HG03575 (cell line): Measurements from ENCODE around the gene SLC66A1.
"Not testable (repeated sequence)": the region's sequence is repeated elsewhere in the genome, so short reads cannot be mapped to it uniquely, and the experiment has no call there.

Experiments used
- ATAC-seq: cut with Tn5 transposase; IDR thresholded peaks from one replicate; pipeline ENCODE4 v1.9.1; 2021; ENCODE audit not compliant: unreplicated experiment, insufficient number of reproducible peaks, low FRiP score; ENCODE audit errors: extremely low read depth

Gene SLC66A1, protein sequence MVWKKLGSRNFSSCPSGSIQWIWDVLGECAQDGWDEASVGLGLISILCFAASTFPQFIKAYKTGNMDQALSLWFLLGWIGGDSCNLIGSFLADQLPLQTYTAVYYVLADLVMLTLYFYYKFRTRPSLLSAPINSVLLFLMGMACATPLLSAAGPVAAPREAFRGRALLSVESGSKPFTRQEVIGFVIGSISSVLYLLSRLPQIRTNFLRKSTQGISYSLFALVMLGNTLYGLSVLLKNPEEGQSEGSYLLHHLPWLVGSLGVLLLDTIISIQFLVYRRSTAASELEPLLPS

GRCh38 chr1:19311931-19312781 is at the start of gene SLC66A1, which contains the start of gene AKR7A2:
SLC66A1 (plus strand) TSS chr1:19312326; CDS start chr1:19317678, 5,352 bp downstream.
AKR7A2 (minus strand) TSS chr1:19312144; CDS start chr1:19312124, 20 bp downstream.
- ATAC-seq = no peak

- ATAC-seq = no peak
These were observed 49.4 kb upstream of the SLC66A1 start for GRCh38 chr1:19262744-19263143.

DNA sequence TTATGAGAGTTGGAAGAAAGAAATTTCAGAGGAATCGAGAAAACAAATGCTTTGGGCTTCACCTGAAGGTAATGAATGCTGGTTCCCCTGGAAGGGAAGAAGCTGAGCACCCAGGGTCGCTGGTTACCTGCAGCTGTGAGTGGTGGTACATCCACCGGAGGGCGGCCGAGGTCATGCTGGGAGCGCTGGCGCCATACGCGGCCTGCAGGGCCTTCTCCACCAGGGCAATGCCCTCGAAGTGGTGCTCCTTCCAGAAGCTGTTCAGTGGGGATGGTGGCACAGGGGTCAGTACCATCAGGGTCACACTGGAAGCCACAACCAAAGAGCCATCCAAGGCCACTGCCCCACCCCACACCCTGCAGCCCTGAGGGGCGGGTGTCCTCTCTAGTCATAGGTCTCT is 43.7 kb upstream of the SLC66A1 start:
- ATAC-seq = no peak

- ATAC-seq = not testable (repeated sequence)
These were observed 42.4 kb upstream of the SLC66A1 start for GRCh38 chr1:19269427-19270342.

GRCh38 chr1:19270343-19270730 is 41.8 kb upstream of the SLC66A1 start:
- not testable (repeated sequence) for ATAC-seq

- ATAC-seq = no peak
These were observed 40.1 kb upstream of the SLC66A1 start for GRCh38 chr1:19272064-19272463.

DNA sequence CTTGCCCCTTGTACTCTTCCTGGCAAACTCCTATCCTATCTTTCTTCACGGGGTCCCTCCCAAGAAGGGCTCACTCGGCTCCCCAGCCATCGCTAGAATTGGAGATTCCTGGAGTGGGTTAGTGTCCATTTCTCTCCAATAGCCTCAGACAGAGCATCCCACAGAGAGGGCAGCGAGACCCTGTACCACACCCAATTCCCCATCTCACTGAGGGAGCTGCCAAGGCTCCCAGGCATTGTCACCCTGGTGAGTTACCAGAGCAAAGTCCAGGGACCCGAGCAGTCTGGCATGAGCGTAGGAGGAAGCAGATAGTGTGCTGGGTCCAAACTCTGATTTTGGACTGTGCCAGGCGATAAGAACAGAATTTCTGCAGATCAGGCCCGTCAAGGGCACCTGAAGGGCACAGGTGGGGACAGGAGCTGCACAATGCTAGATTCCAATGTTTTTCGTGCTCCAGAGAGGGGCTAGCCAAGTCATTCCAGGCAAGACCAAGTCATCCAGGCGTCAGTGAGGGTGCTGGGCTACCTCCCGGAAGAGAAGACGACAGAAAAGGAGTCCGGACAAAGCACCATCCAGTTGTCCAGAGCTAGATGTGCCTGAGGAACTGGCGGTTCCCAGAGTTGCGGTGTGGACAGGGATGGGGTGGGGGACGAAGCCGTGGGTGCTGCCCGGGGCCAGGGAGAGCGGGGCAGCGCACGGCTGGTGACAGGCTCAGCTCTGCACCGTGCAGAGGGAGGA is 38.9 kb upstream of the SLC66A1 start:
- no peak for ATAC-seq

DNA sequence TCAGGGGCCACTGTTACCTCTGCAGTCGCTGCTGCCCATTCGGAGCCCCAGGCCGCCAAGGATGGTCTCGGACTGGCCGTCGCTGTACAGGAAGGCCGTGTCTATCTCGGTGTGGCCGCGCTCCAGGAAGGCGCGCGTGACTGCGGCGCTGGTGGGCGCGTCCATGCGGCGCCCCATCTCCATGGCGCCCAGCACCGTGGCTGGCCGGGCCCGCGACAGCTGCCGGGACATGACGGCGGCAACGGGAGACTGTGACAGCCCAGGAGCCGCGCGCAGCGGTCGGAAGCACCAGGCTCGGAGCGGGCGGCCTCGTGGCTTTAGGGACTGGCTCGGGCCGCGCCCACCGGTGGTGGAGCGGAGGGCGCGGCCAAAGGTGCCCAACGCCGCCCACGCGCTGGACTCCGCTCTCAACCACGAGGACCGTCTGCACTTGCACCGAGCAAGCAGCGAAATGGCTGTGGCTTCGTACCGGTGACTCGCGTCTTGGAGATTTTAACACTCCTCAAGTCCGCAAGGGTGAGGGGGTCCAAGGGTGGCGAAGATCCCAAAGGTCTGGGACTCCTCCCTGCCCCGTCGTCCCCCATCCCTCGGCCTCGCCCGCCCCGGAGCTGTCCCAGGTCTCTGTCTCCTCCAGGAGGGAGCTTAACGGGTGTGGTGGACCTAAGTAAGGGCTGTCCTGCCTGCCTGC is 38.1 kb upstream of the SLC66A1 start:
- ATAC-seq = not testable (repeated sequence)

- no peak for ATAC-seq
These were observed 37.5 kb upstream of the SLC66A1 start for GRCh38 chr1:19274636-19275035.

- no peak for ATAC-seq
These were observed 28.2 kb upstream of the SLC66A1 start for GRCh38 chr1:19283891-19284290.

- ATAC-seq = no peak
These were observed 27.2 kb upstream of the SLC66A1 start for GRCh38 chr1:19284881-19285280.

- not testable (repeated sequence) for ATAC-seq
These were observed 26.8 kb upstream of the SLC66A1 start for GRCh38 chr1:19285366-19285765.

GRCh38 chr1:19285807-19286206 is 26.3 kb upstream of the SLC66A1 start:
- not testable (repeated sequence) for ATAC-seq

GRCh38 chr1:19287436-19288185 is 24.5 kb upstream of the SLC66A1 start:
- no peak for ATAC-seq

- ATAC-seq = not testable (repeated sequence)
These were observed 23.5 kb upstream of the SLC66A1 start, which contains the start of gene AKR7A3 for GRCh38 chr1:19288324-19289241. AKR7A3 (minus strand) TSS chr1:19288770; CDS start chr1:19288709, 61 bp downstream.

DNA sequence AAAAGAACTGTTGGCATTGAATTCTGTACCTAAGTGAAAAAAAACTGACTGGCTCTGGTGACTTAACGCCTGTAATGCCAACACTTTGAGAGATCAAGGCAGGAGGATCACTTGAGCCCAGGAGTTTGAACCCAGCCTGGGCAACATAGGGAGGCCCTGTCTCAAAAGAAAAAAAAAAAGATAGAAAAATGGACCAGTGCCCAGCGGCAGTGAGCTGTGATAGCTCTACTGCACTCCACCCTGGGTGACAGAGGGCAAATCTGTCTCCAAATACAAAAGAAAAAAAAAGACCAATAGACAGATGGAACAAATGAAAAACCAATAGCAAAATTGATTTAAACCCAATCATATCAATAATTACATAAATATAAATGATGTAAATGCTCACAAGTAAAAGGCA is 22.9 kb upstream of the SLC66A1 start:
- no peak for ATAC-seq
